ENCODE results near the gene MPND.

The MPND gene

DNA sequence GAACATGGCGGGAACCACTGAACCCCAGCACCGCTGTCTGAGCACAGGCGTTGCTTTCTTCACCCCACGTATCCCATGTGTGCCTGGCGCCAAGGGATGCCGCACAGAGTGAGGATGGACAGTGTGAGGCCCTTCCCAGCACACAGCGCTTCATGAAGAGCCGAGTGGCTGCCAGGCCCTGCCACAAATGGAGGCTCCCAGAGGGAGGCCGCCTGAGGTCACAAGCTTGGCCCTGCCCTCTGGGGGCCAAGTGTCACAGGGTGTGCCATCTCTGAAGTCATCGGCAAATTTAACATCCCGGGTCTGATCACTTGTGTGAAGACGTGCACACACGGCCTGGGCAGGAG, 24.4 kb downstream of the MPND start:
- no peak for DNase-seq

DNA sequence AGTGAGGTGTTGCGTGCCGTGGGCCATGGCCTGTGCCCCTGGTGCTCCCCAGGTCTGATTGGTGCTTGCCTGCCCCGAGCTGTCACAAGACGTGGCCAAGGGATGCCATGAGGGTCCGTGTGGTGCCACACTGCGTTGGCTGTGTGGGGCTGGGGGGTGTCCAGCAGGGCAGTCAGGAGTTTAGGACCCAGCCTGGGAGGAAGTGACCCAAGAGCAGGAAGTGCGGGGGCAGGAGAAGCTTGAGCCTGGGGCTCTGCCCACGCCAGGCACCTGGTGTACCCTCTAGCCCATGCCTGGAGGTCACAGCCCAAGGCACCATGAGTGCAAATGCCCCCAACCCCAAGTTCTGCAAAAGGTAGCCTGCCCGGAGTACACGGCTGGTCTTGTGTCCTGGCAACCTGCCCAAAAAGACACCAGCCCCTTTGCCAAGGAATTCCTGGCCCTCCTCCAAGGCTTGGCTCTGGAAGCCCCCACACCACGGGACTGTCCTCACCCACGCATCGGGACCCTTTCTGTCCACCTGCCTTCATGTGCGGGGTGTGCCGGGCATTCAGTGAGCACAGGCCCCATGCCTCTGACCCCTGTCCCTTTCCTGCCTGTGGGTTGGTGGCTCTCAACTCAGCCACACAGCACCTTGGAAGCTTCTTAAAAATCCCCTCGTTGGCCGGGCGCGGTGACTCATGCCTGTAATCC, 24.9 kb downstream of the MPND start:
- DNase-seq = no peak

DNA sequence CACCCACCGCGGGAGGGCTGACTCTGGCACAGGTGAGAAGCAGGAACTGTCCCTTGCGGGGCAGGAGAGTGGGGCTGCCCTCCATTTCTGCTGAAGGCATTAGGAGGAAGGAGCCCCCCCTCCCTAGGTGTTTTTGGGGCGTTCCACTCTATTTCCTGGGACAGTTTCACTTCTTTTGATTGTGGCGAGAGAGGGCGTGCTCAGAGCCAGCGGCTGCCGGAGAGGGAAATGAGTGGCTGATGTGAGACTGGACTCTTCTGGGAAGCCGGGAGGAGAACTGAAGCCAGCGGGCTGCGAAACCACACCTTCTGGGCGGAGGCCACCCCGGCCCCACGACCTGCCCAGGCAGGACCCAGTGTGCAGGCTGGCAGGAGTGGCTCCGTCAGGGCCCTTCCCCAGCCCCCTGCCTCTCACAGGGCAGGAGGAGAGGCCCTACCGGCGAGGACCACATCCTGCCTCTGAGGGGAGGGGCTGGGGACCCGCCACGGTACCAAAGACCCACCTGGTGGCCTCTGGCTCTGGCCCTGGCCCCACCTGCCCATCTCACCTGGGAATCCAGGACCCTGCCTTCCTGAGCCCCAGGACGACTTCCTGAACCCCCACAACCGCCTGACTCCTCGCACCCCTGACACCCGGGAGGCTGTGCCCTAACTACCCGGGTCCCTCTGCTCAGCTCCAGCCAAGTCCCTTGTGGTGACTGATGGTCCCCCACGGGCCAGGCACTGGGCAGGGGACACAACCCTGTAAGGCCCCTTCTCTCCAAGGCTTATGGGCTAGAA, 25.9 kb downstream of the MPND start:
- peak; percentile 84 for DNase-seq

DNA sequence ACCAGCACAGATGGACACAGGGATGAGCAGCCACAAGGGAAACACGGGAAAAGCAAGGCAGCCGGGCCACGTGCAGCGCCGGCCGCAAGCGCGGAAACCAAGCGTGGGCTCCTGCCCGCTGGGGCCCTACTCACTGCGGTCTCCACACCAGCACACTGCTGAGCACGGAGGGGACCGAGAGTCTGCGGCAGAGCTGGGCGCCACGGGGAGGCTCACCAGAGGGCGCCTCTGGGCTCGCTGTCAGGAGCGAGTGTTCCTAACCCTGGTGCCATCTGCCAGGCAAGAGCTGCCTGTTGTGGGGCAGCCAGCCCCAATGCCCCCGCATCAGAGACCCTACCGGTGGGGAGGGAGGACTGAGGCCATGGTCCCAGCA, 26.5 kb downstream of the MPND start:
- DNase-seq = peak; percentile 87

DNA sequence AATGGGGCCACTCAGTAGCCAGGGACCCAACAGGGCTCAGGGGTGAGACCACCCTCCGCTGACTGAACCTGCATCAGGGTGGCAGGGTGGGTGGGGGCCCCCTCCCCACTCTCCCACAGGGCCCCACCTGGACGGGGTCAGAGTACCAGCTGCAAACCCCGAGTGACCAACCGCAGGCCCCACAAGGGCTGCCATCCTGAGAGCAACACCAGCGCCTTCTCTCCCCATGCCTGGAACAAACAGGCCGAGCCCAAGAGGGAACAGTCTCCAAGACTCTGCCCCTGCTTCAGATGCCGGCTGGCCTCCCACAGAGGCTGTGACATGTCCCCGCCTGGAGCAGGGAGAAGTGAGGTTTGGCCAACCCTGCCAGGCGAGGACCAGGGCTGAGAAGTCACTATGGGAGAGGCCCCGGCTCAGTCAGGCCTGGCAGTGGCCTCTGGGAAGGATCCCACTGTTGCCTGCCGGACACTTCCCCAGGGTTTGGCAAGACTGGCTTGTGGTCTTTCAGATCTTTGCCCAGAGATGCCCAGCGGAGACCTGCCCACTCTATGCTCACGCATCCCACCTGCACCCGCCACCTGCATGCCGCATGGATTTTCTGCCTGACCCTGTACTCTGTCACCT, 27.2 kb downstream of the MPND start:
- no peak for DNase-seq

DNA sequence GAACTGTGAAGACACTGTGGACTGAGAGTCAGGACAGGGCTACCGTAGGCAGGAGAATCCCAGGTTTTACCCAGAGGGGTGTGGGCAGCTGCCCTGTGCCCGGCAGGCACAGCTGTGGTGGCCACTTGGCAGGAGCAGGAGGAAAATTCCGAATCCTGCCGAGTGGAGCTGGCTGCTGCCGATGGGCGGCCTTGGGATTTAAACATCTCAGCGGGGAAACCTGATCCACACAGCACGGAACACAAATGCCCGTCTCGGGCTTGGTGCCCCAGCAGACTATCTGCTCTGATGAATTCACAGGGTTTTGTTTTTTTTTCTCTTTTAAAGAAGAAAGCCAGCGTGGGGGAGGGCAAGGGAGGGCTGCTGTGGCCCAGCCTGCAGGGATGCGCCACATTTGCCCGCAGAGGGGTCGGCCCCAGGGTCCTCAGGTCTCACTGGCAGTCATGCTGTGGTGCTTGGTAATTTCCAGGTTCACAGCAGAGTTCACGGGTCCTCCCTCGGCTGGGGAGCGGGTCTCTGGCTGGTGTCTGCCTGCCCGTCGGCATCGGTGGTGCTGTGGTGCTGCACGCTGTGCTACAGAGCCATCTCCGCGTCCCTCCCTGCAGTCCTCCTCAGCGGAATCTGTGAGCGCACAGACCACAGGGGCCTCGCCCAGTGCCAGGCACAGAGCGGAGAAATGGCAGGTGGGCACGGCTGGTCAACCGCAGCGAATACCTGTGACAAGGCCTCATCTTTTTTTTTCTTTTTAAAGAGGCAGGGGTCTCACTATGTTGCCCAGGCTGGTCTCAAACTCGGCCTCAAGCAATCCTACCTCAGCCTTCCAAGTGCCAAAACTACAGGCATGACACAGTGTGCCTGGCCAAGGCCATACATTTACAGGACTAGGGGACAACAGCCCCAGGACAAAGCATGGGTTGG, 28.1 kb downstream of the MPND start:
- no peak for DNase-seq

DNA sequence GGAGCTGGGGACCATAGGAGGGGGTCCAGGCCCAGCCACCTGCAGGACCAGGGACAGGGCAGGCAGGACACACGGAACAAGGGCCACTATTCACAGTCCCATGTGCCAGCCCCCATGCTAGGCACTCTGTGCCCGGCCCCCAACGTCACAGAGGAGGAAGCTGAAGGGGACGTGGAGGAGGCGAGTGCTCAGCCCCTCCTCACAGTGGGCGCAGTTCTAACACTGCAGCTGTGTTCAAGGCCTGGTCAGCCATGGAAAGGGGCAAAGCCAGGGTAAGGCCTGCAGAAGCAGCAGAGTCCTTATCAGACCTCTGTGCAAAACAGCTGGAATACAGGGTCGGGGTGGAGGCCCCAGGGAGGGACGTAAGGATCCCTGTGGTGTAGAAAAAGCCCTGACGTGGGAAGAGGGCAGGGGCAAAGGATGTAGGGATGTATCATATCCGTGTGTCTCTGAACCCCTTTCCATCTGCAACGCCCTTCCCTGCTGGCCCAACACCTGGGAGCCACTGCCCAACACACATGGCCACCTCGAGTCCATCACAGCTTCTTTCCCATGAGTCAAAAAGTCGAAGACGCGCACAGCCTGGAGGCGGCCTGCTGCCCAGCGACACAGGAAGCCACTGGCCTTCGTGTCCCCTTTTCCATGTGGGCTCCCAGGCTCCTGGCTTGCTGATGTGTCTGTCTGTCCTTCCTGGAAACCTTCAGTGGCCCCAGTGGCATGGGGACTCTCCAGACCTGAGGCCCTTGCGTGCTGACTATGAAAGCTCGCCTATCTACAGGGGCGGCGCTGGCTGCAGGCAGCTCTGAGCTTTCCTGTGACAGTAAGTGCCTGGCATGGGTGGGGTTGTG, 29.0 kb downstream of the MPND start:
- DNase-seq = no peak

DNA sequence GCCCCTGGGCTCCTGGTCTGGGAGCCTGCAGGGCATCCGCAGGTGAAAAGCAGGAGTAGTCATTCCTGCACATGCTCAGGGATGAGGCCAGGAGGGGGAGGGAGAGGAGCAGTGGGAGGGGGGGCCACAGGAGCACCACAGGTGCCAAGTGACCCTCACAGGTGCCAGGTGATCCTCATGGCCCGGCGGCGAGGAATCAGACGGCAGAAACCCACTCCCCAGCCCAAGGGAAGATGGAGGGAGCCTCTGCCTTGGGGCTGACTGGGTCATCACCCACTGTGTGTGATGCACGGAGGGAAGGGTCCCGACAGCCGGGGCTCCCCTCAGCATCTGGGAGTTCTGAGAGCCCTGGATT, 29.6 kb downstream of the MPND start:
- DNase-seq = no peak

DNA sequence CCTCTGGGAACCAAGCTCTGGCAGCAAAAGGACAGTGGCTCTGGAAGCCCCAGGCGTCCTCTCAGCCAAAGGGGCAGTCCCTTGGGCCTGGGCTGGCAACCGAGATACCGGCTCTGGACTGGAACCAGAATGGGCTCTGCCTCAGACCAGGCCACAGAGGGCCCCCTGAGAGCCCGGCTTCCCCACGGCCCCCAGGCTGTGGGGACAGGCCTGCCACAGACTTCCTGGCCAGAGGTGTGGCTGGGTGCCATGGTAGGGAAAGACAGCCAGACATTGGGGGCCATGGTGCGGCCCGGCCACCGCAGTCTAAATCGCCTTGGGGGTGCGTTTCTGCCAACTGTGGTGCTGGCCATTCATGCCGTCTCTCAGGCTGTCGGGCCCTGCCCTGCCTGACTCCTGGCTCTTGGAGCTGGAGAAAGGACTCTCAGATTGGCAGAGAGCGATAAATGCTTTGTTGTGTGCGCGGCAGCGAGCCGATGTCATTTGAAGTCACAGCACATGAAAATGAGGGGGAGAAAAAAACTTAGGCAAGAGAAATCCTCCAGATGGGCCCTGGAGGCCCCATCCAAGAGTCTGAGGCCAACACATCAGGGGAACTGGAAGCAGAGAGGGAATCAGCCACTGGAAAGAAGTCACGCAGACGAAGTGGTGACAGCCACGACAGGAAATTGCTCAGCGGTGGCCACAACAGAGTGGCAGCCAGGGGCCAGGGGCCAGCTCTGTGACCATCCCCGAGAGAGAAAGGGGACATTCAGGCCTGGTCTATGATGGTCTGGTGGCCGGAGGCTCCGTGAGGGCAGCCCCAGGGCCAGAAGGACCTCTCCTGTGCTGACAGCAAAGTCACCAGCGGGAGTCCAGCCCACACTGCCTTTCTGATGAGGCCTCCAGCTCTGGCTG, 30.5 kb downstream of the MPND start:
- DNase-seq = no peak

DNA sequence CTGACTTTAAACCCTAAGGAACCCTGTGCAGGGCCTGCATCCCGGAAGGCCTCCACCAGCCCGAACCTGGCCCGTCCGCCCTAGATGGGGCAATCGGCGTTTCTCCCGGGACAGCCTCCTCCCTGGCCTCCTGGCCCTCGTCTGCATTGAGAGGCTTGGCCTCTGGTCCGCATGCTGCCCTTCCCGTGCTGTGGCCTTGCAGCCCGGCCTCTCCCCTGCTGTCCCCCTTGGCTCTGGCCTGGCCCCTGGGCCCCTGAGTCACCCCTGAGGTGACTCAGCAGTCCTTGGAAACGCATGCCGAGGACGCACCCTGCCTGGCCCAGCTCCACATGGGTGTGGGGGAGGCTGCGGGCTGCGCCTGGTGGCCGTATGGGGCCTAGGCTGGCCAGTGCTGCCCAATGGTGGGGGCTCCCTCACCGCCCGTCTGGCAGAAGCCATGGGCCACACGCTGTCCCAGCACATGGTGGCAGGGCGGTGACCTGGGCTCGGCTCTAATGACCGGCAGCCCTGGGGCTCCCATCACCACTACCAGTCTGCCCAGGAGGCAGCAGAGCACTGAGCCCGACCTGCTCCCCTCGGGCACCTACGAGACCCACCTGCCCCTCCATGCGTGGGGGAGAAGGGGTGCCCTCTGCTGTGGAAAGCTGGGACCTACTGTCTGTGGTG, 31.3 kb downstream of the MPND start:
- DNase-seq = no peak

DNA sequence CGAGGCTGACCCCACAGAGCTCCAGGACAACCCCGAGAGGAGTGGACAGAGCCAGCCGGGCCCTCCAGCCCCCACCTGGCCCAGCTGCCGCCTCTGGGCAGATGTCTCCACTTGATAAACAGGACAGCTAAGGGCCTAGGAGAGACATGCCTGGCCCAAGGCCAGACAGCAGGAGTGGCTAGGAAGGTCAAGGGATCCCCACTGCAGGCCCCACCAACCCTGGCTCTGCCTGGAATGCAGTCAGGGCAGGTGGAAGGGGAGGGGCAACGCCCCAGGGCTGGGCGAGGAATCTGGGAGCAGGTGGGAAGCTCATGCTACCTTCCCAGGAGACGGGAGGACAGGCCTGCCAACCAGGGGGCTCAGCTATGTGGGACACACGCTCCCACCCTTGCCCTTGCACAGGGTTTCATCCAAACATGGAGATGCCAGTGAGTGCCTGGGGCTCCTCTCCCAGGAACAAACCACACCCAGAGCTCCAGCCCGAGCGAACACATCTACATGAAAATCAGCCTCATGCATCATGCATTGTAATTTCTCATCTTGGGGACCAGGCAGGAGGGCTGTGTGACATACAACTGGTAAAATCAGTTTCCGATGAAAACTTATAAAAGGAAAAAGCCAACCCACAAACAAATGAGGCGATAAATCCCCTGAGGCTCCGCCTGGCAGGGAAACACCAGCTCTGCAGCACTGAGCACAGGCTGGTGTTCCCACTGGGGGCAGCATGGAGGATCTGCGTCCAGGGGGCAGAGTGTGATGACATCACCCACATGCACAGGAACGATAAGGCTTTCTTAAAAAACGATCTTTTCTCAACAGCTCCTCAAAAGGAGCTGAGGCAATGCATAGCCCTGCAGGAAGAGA, 32.0 kb downstream of the MPND start:
- no peak for DNase-seq

DNA sequence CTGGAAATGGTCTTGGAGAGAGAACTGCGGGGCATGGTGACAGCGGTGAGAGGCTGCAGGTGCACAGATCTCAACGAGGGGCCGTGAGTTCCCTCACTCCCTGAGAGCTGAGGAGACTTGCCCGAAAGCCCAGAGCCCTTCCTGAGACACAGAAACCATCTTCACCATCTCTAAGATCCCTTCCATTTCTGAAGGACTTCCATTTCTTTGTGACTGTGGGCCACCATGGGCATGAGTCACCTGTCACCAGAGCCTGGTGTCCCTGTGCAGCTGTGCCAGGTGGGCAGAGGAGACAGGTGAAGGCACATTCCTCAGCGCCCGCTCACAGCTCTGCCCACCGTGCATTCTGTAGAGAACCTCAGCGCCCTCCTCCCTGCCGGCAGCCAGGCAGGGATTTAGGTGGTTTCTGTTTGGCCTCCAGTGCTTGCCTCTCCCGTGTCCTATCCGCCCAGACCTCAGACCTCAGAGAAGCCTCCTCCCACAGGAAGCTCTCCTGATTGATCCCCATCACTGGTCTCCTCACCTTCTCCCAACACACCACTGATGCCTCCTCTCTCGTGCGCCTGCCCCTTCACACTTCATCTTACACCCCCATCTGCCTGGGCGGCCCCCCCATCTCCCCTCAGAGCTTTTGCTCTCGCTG, 32.8 kb downstream of the MPND start:
- no peak for DNase-seq

DNA sequence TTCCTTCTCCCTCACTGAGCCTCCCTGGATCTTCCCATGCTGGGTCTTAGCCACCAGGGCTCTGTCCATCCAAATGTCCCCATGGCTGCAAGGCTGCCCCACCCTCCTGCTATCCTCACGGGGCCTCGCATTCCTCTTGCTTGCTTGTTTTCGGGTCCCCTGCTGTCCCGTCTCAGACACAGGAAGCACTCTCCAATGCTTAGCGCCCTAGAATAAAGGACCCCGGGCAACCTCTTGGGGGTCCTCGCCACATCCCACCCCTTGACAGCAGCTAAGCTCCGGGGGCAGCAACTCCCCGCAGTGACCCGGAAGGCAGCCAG, 33.3 kb downstream of the MPND start:
- no peak for DNase-seq

DNA sequence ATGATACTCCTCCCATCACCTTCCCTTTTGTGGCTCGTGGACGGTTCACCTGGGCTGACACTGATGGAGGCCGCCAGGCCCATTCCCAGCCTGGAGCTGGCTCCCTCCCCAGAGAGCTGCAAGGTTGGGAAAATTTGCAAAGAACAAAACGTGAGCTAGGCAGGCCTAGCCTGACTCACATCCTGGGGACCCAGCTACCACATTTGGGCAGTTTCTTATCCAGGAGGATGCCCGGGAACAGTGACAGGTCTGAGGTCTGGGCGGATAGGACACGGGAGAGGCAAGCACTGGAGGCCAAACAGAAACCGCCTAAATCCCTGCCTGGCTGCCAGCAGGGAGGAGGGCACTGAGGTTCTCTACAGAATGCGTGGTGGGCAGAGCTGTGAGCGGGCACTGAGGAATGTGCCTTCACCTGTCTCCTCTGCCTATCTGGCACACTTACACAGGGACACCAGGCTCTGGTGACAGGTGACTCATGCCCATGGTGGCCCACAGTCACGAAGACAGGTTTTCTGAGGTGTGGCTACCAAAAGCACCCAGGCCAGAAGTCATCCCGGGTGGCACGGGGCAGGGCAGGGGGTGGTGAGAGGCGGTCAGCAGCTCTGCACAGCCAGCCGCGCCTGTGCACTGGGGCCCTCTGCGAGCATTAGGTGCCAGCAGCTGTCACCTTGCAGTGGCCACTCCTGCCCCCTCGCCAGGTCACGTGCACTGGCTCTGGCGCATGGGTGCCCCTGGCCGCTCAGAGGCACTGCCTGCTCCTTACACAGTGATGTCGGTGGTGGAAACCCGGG, 33.8 kb downstream of the MPND start:
- DNase-seq = no peak

DNA sequence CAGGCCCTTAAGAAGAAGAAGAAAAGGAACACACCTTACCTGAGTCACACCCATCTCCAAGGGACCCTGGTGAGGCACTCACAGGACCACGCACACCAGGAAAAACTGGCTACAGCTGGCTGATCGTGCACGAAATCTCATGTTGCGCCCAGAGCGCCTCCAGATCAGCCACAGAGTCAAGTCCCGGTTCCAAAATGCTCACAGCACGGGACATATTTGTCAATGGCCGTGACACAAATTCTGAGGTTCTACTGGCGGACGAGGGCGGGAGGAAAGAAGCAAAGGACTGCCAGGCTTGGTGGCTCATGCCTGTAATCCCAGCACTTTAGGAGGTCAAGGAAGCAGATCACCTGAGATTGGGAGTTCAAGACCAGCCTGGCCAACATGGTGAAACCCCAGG, 35.5 kb downstream of the MPND start:
- no peak for DNase-seq

DNA sequence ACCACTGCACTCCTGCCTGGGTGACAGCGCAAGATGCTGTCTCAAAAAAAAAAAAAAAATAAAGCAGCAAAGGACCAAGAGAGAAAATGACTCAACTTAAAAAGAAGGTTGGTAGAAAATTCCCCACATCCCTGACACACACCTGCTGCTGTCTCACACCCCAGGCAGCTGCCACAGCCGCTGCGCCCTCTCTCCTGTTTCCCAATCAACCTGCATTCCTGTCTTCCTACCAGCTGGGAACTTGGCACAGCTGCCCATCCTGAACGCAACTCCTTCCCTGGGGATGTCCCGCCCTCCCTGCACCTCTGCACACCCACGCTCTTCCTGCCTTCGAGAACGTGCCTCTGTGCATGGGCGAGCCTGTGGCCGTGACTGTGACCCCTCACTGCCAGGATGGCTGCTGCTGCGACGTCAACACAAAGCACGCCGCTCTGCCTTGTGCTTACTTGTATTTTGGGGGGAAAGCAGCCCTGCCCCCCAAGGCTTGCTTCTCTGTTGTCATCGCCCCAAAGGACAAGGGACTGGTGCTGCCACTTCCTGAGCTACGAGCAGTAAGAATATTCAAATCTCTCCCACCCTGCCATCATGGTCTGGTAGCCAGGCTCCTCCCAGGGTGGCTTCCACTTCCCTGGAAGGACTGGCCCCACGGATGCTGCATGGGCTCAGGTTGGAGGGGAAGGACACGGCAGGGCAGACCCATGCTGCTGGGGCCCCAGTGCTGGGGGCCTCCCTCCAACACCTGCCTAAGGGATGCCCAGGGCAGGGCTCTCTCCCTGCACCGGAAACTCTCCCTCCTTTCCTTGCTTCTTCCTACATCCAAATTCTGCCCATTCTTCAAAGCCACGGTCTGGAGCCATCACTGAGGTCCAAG, 36.3 kb downstream of the MPND start:
- peak; percentile 58 for DNase-seq

DNA sequence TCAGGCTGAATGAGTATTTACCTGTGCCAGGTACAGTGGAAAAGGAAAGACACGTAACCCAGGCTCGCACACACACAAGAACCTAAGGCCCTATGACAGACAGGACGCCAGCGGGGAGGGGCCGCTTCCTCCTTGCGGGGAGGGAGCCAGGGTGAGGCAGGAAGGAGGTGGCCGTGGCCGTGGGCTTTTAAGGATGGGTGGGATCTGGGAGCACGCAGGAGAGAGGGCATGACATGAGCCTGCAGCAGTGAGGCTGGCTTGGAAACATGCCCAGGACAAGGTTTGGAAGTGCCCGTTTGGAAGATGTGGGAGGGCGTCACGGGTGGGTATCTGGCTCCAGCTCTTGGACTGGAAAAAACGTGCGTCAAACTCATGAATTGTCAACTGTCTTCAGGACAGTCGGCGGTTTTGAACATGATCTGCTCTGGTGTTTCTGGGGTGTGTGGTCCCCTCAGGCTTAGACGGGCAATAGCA, 36.9 kb downstream of the MPND start:
- DNase-seq = peak; percentile 63

Data from stimulated activated CD4-positive, alpha-beta T cell treated with anti-CD3 and anti-CD28 coated beads, Interleukin-15, amount 100 ng/mL, for 24 hours (primary cell).